Measurements from ENCODE around the gene COX7A2. TPM values are rescaled to one million over a fixed set of nuclear protein-coding genes. Genes with fewer than 3 reads are reported as not detected.

The COX7A2 gene
- total RNA-seq, 1 donor from 2014 or later, result 260 TPM

DNA sequence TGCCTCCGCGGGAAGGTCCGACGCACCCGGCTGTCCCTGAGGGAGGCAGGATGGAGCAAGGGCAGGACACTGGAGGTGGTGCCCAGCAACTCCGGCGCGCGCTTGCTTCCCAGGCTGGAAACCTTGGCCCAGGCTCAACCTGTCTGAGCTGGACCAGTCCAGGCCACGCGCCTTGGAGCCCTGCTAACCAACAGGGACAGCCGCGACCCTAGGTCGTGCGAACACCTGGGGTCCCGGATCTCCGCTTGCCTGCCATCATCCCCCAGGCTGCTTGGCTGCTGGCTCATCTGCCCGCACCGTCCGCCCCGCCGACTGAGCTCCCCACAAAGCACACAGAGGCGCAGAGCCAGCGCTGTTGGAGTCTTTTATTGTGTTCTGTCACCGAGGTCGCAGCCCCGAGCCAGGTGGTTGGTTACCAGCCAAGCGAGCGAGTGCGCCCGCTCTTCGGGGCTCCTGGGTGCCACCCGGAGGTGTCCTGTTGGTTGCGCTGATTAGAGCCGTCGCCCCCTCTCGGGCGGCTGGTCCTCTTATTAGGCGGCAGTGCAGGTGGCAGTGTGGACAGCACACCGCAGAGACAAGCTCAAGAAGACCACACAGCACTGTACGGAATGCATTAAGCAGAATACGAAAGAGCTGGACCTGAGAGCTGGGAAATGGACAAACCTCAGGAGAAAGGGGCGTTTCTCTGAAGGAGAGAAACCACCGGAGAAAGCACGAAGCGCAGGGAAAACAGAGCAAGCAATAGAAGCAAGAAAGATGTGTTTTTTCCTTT is 41.5 kb downstream of the COX7A2 start:
- no peak for DNase-seq (ENCODE audit: low read depth)

DNA sequence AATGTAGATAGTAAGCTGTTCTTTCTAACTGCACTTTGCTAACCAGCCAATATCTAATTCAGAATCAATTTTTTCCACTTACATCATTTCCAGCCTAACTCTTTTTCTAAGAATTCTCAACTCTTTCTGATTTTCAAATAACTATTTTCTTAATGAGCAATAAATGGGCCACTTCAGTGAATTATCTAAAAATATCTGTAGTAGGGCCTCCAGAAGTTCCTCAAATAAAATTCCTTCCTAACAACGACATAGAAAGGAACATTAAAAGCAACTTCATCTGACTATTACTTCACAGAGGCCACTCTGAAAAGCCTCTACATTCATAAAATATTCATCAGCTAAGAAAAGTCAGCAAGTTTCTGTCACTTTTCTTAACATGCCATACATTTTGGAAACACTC is 42.6 kb downstream of the COX7A2 start:
- DNase-seq (ENCODE audit: low read depth), result no peak

DNA sequence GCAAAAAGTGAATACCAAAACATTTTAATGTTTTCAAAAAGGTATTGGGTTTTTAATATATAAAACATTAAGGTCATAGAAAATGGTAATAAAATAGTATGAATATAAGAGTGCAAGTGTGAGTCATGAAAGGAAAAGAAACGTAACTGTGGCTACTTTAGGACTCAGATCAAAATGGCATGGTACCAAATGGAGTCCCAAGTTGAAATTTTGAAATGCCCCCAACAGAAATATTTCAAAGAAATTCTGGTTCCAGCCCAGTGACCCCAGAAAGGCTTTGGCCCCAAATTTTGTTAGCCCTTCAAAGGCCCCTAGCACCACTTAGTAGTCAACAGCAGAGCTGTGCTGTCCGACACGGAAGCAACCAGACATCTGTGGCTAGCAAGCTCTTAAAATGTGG is 43.7 kb downstream of the COX7A2 start:
- no peak for DNase-seq (ENCODE audit: low read depth)

DNA sequence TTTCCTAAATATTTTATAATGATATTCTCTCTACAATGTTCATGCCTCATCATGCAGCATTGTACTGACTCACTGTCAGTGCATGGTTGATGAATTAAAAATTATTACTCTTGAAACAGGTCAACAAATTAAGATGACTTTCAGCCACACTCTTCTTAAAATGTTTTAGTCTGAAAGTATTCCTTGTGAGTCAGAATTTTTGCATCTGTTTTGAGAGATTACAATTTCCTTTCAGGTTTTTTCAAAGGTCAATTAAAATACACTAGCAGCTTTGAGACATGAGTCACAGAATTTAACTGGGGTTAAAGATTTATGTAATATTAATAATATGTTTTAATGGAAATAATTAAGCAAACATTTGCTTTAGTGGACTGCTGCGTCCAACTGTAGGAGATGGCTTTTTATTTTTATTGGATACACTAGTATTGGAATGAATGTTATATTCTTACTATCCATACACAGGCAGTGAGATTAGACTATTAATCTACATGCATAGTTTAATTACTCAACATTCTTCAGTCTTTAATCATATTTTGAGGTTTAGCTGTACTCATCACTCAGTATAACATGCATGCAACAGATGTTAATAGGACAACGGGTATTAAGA is 47.4 kb downstream of the COX7A2 start:
- DNase-seq (ENCODE audit: low read depth), result no peak

DNA sequence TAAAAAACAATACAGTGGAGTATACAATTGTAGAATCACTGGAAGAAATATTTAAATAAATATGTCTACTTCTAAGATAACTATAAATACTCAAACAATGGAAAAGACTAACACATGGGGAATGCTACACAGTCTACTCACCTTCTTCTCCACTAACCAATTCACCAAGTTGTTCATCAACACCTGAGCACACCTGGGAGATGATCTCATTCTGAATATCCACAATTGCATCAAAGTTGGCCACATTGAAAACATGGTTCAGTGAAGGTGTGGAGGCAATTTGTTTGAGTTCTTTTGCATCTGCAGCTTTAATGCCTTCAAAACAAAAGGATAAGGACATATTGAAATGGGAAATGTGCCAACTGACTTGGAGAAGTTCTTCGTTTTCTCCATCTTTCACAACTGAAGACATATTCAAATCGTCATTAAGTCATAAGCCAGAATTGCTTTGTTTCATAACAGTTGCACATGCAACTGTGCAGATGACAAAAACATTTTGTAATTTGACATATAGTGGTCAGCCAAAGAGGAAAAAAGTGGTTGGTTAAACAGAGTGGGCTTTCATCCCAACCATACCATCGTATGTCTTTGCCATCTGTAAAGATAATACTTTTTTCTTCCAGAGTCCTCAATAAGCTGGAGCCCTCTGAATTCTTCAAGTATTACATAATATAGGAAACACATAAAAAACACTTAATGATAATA is 55.2 kb downstream of the COX7A2 start:
- DNase-seq (ENCODE audit: low read depth), result no peak

Other genes starting within 250 kb of the COX7A2 start
- 14.6 and 17.7 TPM in 2 replicates for gene COL12A1, start 37.7 kb downstream of the COX7A2 start, total RNA-seq
- 118 and 119 TPM in 2 replicates for gene TMEM30A, start 41.0 kb upstream of the COX7A2 start, total RNA-seq
- gene FILIP1, start 250.0 kb upstream of the COX7A2 start, total RNA-seq, result 41.5 and 46.7 TPM in 2 replicates

All from myocyte (in vitro differentiated cells).